ENCODE results near the gene SP140.
"Not testable (repeated sequence)": the region's sequence is repeated elsewhere in the genome, so short reads cannot be mapped to it uniquely, and the experiment has no call there.

Gene SP140

DNA sequence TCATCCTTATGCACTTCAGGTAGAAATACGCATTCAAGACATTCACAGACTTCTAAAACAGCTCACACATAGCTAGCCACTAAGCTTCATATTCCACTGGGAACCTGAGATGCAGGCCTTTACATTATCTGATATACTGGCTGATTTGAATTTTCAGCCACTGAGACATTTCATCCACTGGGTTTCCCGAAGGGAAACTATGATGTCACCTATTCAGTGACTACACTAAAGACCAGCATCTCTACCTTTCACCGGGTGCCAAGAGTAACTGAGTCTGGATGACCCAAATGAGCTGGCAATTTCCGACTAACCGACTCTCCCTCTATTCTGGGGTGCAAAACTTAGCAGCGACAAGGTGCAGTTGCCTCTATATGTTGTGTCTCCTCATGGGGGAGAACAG lies 69.7 kb downstream of the SP140 start:
- DNase-seq (ENCODE audit: insufficient read length, low spot score), result no peak
- FAIRE-seq, result no peak
- no peak for TF ChIP-seq POLR2A (IDR thresholded peaks at IDR 0.05; ENCODE audit: low read depth, low read length)

DNA sequence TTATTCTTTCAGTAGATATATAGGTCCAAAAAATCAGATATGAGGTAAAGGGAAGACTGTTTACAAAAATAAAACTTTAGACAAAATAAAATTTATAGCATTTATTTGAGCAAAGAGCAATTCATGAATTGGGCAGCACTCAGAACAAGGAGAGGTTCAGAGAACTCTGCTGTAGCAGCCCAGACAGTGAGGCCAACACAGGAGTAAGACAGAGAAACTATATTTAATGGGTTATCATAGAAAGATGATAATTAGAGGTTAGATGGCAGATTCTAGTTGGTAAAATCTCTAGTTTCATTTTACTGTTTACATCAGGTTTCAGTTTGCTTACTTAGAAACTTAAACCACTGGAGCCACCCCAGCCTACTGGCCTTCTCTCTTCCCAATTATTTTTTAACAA lies 71.4 kb downstream of the SP140 start:
- TF ChIP-seq POLR2A (IDR thresholded peaks at IDR 0.05; ENCODE audit: low read depth, low read length), result no peak
- FAIRE-seq (no peak), DNase-seq (ENCODE audit: insufficient read length, low spot score) (no peak)

GRCh38 chr2:230299618-230300017 lies 74.1 kb downstream of the SP140 start:
- no peak for FAIRE-seq
- TF ChIP-seq POLR2A (IDR thresholded peaks at IDR 0.05; ENCODE audit: low read depth, low read length), result no peak

GRCh38 chr2:230305416-230306275 lies 80.1 kb downstream of the SP140 start:
- DNase-seq (ENCODE audit: insufficient read length, low spot score), result no peak
- FAIRE-seq, result no peak
- no peak for TF ChIP-seq POLR2A (IDR thresholded peaks at IDR 0.05; ENCODE audit: low read depth, low read length)

More at GRCh38 chr2:230299618-230300017, 74.1 kb downstream of the SP140 start:
- no peak for DNase-seq (ENCODE audit: insufficient read length, low spot score)

DNA sequence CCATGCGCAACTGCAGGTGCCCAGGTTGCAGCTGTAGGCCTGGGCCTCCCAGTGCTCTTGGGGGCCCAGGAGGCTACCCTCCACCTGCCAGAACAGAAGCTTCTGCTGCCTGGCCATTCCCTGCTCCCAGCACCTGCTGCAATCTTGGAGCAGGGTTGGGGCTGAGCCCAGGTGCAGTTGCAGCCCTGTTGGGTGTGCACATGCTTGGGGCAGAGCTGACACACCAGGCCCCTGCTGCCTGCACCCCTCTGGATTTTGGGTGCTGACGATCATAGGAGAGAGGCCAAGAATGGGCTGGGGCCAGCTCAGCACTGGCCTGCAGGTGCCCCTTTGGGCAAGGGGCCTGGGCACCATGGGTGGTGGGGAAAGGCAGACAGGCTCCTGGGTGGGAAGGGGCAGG lies 80.9 kb downstream of the SP140 start:
- TF ChIP-seq POLR2A (IDR thresholded peaks at IDR 0.05; ENCODE audit: low read depth, low read length), result no peak
- DNase-seq (ENCODE audit: insufficient read length, low spot score) (no peak), FAIRE-seq (no peak)

GRCh38 chr2:230307485-230307884 lies 81.9 kb downstream of the SP140 start:
- FAIRE-seq (no peak), DNase-seq (ENCODE audit: insufficient read length, low spot score) (no peak)
- no peak for TF ChIP-seq POLR2A (IDR thresholded peaks at IDR 0.05; ENCODE audit: low read depth, low read length)

GRCh38 chr2:230308402-230309000 lies 83.0 kb downstream of the SP140 start:
- no peak for TF ChIP-seq POLR2A (IDR thresholded peaks at IDR 0.05; ENCODE audit: low read depth, low read length)
- no peak for DNase-seq (ENCODE audit: insufficient read length, low spot score)
- FAIRE-seq, result no peak

DNA sequence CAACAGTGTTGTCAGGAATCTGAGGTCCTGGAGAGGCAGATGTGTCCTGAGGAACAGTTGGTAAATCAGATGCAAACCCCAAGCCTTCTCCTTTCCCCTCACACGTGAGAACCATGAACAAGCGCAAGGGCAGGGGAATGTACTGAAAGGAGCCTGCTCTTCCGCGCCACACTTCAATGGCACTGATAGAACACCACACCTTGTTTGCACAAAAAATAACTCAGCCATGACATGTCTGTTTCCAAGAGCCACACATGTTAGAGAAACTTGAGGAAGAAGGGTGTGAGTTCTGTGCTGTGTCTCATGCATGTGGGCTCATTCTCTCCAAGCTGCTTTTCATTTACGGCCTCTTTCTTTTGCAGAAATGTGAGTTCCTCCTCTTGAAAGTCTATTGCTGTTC lies 85.3 kb downstream of the SP140 start:
- not testable (repeated sequence) for FAIRE-seq; DNase-seq (ENCODE audit: insufficient read length, low spot score)

DNA sequence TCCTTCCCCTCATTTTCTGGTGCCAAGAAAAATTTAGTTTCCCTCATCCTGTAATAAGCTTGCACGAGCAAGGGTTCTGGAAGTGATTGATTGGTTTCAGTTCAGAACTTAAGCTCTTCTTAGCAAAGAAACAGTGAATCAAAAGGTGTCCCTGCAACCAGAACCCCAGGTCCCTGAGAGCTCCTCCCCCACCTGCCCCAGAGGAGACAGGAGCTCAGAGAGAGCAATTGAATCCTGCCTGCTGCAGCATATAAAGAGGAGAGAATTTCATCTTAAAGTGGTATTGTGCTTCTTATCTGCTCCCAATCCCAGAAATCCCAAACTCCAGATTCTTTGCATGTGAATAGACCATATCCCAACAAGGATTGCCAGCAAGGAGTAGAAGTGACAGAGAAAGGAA lies 86.1 kb downstream of the SP140 start:
- not testable (repeated sequence) for FAIRE-seq; DNase-seq (ENCODE audit: insufficient read length, low spot score)

DNA sequence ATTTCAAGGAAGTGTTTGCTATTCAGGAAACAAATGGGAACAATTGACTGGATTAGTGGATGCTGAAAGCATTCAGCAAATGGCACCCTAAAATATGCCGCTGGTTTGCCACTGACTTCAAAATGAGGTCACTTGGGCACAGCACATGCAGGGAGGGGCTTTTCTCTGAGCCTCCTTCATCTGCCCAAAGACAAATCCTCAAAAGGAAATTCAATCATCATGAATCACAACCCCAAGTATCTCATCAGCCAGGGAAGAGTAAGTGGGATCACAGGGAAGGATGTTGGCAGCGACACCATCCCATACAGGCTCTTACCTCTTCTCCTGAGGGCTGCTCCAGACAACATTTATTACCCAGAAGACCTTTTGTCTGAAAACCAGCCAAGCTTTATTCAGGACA lies 87.1 kb downstream of the SP140 start:
- DNase-seq (ENCODE audit: insufficient read length, low spot score) (peak; percentile 40), FAIRE-seq (no peak)
- TF ChIP-seq POLR2A (IDR thresholded peaks at IDR 0.05; ENCODE audit: low read depth, low read length), result no peak

- FAIRE-seq (no peak), DNase-seq (ENCODE audit: insufficient read length, low spot score) (no peak)
- no peak for TF ChIP-seq POLR2A (IDR thresholded peaks at IDR 0.05; ENCODE audit: low read depth, low read length)
Measured at GRCh38 chr2:230317366-230317765, 91.8 kb downstream of the SP140 start.

DNA sequence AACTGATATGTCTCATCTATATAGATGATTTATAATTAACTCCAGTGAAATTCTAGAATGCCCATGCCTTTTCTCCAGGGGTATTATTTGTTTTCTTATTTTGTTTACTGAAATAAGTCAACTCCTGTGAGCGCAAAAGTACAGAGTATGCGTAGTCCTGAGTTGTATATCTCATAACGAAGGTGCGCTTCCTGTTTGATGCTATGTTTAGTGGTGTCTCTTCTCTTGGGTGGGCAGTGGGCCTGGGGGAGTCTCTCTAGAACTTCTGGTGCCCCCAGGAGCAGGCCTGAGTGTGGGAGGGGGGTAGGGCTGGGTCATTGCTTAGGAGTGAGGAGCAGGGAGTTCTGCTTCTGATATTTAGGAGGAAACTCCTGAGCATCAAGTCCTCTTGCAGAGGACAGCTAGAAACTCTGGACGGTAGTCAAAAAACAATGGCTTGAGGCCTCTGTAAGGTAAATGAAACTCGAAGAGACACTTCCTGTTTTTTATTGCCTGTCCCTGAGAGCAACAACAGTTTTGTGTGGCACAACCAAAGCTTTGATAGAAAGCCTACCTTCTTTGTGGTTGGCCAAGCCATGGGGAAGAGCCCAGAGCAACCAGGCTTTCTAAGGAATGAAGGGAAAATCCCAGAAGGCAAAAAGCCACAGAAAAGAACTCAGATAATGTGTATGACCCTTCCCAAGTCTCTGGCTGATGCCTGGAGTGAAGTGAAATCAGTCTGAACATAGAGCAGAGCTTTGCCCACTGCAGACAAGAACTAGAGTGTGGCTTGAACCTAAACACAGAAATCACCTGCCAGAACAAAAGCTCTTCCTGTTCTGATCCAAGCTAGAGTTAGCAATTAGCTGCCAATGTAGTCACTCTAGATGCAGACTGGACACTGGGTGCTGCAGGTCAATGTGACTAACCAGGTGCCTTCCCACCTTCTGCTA lies 92.9 kb downstream of the SP140 start:
- TF ChIP-seq POLR2A (IDR thresholded peaks at IDR 0.05; ENCODE audit: low read depth, low read length), result no peak
- FAIRE-seq, result no peak
- DNase-seq (ENCODE audit: insufficient read length, low spot score), result no peak

DNA sequence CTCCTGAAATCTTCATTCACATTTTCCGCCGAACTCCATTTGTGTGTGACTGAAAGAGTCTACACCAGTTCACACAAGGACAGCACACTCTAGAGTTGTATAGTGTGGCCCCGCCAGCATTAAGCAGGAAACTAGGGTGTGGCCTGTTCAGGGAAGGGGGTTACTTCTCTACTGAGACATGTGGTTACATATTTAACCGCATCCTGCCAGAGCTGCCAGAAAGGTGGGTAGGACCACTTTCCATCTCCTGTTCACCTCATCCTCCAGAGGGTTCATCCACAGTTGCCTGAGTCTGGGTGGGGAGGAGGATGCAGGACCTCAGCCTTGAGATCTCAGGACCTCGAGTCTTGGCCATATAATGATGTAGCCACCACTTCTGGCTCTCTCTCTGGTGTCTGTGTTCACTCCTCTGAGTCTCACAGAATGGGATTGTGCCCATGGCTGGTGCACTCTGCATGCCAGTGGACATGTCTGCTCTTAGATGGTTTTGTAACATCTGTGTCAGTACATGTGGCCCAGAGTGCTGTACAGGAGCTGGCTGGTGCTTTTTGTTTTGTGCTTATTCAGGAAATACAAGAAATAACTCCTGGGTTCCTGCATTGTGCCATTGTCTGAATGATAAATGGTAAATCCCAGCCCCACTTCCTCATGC lies 93.8 kb downstream of the SP140 start:
- FAIRE-seq, result no peak
- TF ChIP-seq POLR2A (IDR thresholded peaks at IDR 0.05; ENCODE audit: low read depth, low read length), result no peak
- DNase-seq (ENCODE audit: insufficient read length, low spot score), result no peak

DNA sequence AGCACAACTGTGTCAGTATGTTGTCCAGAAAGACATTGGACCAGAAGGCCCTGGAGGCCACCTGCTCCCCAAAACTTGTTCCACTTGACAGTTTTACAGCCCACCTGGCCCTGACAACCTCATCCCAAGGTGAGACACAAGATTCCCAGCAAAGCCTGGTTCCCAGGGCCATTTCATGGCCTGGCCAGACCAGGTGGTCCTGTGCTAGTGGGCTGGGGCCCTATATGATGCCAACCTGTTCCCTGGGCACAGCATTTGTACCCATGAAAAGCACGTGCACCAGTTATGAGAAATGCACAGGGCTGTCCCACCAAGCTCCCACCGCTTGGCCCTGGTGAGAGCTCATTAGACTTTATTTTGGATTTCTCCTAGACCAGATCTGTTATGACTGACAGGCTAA lies 95.5 kb downstream of the SP140 start:
- no peak for DNase-seq (ENCODE audit: insufficient read length, low spot score)
- no peak for TF ChIP-seq POLR2A (IDR thresholded peaks at IDR 0.05; ENCODE audit: low read depth, low read length)
- FAIRE-seq, result no peak
